ENCODE data around the gene SUPV3L1. TPM values are rescaled to one million over a fixed set of nuclear protein-coding genes. Genes with fewer than 3 reads are reported as not detected.

The SUPV3L1 gene
- polyA plus RNA-seq, 1 donor from 2014 or later = 33.3 TPM

DNA sequence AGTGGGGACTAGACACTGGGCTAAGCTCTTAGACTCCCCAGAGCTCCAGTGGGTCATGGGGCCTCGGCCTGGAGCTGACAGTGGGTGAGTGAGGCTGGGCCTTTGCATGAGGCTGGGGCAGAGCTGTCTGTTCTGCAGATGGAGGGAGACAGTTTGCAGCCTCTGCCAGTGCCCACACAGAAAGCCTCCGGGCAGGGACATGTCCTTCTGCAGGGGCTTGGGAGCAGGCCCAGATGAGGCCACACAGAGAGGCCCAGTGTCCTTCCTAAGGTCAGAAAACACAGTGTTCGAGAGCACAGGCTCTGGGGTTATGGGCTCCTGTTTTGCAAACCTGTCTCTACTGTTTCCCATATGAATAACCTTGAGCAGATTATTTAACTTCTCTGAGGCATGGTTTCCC lies 73.1 kb downstream of the SUPV3L1 start:
- no peaks in the 10 kb centered on the region for H3K27me3 ChIP-seq (ENCODE audit: insufficient read depth, low read depth, low read length)
- H4K20me1 ChIP-seq (ENCODE audit: insufficient read depth) = no peaks in the 10 kb centered on the region
- H2AFZ ChIP-seq (ENCODE audit: low read depth, low read length) = no peak overlapping the region
- no peaks in the 10 kb centered on the region for H3K79me2 ChIP-seq (replicated peaks; ENCODE audit: insufficient read depth, low read length)
- no peaks in the 10 kb centered on the region for H3K9me2 ChIP-seq (ENCODE audit: insufficient read depth, low read length)
- no peak overlapping the region for H3K4me2 ChIP-seq (ENCODE audit: low read length)
- no peaks in the 10 kb centered on the region for H3K36me3 ChIP-seq (ENCODE audit: insufficient read depth, low read length)
- no peak overlapping the region for H3K27ac ChIP-seq (ENCODE audit: low read length)
- no peak overlapping the region for H3K4me3 ChIP-seq (ENCODE audit: low read length)
- H3K9me3 ChIP-seq (ENCODE audit: low read length) = no peaks in the 10 kb centered on the region
- H3K9ac ChIP-seq (ENCODE audit: low read length) = no peak overlapping the region
- no peak for TF ChIP-seq MXI1 (conservative IDR thresholded peaks at IDR 0.05; ENCODE audit: poor library complexity, severe bottlenecking)
- no peak for TF ChIP-seq EZH2 (IDR thresholded peaks at IDR 0.05; ENCODE audit: borderline replicate concordance, insufficient read depth, low read length, poor library complexity, severe bottlenecking)
- no peak for TF ChIP-seq POLR2AphosphoS5 (IDR thresholded peaks at IDR 0.05)
- TF ChIP-seq, protein P1, sequence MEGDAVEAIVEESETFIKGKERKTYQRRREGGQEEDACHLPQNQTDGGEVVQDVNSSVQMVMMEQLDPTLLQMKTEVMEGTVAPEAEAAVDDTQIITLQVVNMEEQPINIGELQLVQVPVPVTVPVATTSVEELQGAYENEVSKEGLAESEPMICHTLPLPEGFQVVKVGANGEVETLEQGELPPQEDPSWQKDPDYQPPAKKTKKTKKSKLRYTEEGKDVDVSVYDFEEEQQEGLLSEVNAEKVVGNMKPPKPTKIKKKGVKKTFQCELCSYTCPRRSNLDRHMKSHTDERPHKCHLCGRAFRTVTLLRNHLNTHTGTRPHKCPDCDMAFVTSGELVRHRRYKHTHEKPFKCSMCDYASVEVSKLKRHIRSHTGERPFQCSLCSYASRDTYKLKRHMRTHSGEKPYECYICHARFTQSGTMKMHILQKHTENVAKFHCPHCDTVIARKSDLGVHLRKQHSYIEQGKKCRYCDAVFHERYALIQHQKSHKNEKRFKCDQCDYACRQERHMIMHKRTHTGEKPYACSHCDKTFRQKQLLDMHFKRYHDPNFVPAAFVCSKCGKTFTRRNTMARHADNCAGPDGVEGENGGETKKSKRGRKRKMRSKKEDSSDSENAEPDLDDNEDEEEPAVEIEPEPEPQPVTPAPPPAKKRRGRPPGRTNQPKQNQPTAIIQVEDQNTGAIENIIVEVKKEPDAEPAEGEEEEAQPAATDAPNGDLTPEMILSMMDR (IDR thresholded peaks at IDR 0.05; ENCODE audit: poor library complexity, severe bottlenecking) = no peak
- TF ChIP-seq SMC3 (conservative IDR thresholded peaks at IDR 0.05; ENCODE audit: poor library complexity) = no peak
- TF ChIP-seq, protein P2, sequence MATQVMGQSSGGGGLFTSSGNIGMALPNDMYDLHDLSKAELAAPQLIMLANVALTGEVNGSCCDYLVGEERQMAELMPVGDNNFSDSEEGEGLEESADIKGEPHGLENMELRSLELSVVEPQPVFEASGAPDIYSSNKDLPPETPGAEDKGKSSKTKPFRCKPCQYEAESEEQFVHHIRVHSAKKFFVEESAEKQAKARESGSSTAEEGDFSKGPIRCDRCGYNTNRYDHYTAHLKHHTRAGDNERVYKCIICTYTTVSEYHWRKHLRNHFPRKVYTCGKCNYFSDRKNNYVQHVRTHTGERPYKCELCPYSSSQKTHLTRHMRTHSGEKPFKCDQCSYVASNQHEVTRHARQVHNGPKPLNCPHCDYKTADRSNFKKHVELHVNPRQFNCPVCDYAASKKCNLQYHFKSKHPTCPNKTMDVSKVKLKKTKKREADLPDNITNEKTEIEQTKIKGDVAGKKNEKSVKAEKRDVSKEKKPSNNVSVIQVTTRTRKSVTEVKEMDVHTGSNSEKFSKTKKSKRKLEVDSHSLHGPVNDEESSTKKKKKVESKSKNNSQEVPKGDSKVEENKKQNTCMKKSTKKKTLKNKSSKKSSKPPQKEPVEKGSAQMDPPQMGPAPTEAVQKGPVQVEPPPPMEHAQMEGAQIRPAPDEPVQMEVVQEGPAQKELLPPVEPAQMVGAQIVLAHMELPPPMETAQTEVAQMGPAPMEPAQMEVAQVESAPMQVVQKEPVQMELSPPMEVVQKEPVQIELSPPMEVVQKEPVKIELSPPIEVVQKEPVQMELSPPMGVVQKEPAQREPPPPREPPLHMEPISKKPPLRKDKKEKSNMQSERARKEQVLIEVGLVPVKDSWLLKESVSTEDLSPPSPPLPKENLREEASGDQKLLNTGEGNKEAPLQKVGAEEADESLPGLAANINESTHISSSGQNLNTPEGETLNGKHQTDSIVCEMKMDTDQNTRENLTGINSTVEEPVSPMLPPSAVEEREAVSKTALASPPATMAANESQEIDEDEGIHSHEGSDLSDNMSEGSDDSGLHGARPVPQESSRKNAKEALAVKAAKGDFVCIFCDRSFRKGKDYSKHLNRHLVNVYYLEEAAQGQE (IDR thresholded peaks at IDR 0.05; ENCODE audit: borderline replicate concordance) = no peak
- TF ChIP-seq RAD21 (conservative IDR thresholded peaks at IDR 0.05) = no peak
- no peak for TF ChIP-seq EP300 (conservative IDR thresholded peaks at IDR 0.05; ENCODE audit: poor library complexity, severe bottlenecking)
- TF ChIP-seq TAF1 (IDR thresholded peaks at IDR 0.05; ENCODE audit: low read depth) = no peak
- no peaks in the 10 kb centered on the region for H3F3A ChIP-seq (ENCODE audit: insufficient read depth, low read length, poor library complexity, severe bottlenecking)

- TF ChIP-seq TAF1 (IDR thresholded peaks at IDR 0.05; ENCODE audit: low read depth) (no peak), EP300 (conservative IDR thresholded peaks at IDR 0.05; ENCODE audit: poor library complexity, severe bottlenecking) (no peak), EZH2 (IDR thresholded peaks at IDR 0.05; ENCODE audit: borderline replicate concordance, insufficient read depth, low read length, poor library complexity, severe bottlenecking) (no peak), POLR2AphosphoS5 (IDR thresholded peaks at IDR 0.05) (no peak), MXI1 (conservative IDR thresholded peaks at IDR 0.05; ENCODE audit: poor library complexity, severe bottlenecking) (no peak), RAD21 (conservative IDR thresholded peaks at IDR 0.05) (no peak), SMC3 (conservative IDR thresholded peaks at IDR 0.05; ENCODE audit: poor library complexity) (no peak)
- TF ChIP-seq, protein P2 (IDR thresholded peaks at IDR 0.05; ENCODE audit: borderline replicate concordance) = no peak
- TF ChIP-seq, protein P1 (IDR thresholded peaks at IDR 0.05; ENCODE audit: poor library complexity, severe bottlenecking) = no peak
- Histone ChIP-seq H3F3A (ENCODE audit: insufficient read depth, low read length, poor library complexity, severe bottlenecking) (no peaks in the 10 kb centered on the region), H3K36me3 (ENCODE audit: insufficient read depth, low read length) (no peaks in the 10 kb centered on the region), H3K27me3 (ENCODE audit: insufficient read depth, low read depth, low read length) (no peaks in the 10 kb centered on the region), H3K4me3 (ENCODE audit: low read length) (no peak overlapping the region), H3K4me2 (ENCODE audit: low read length) (no peak overlapping the region), H2AFZ (ENCODE audit: low read depth, low read length) (no peak overlapping the region), H3K9me2 (ENCODE audit: insufficient read depth, low read length) (no peaks in the 10 kb centered on the region), H3K9ac (ENCODE audit: low read length) (no peak overlapping the region), H3K27ac (ENCODE audit: low read length) (no peak overlapping the region), H3K79me2 (replicated peaks; ENCODE audit: insufficient read depth, low read length) (no peaks in the 10 kb centered on the region), H3K9me3 (ENCODE audit: low read length) (no peaks in the 10 kb centered on the region), H4K20me1 (ENCODE audit: insufficient read depth) (no peaks in the 10 kb centered on the region)
Observed at GRCh38 chr10:69254877-69255276, 74.8 kb downstream of the SUPV3L1 start.
